HEK293 (cell line): ENCODE data around the gene HBP1.
"Not testable (repeated sequence)": the region's sequence is repeated elsewhere in the genome, so short reads cannot be mapped to it uniquely, and the experiment has no call there.

Experiments
- CTCF ChIA-PET: fragments of 350-600 bp; formaldehyde crosslinking; extraction: SDS; loops from one replicate; lab custom pipeline; 2021; ENCODE audit warnings: antibody characterized with exemption; lab: Yijun Ruan, JAX
- POLR2A ChIA-PET: fragments of 300-600 bp; formaldehyde crosslinking; extraction: SDS; loops from one replicate; lab custom pipeline; 2020; ENCODE audit warnings: antibody characterized with exemption, inconsistent platforms; lab: Yijun Ruan, JAX
- H3K27ac ChIP-seq: fragments of 200-500 bp; sonication (Bioruptor generic); 2 replicates; pipeline ENCODE4 v1.5.1; 2014; ENCODE audit warnings: low read depth, low read length, control low read depth, inconsistent platforms; ENCODE audit errors: extremely low read depth
- H3K36me3 ChIP-seq, 2 experiments: fragments of 200-500 bp in 1 of 2; sonication (Bioruptor generic) in 1 of 2; 1 replicate in 1 of 2; 2 replicates in 1 of 2; pipeline ENCODE4 v1.5.1; 2014 to 2017; ENCODE audit warnings: inconsistent platforms in 2 of 2, low read length in 2 of 2; ENCODE audit not compliant: control insufficient read depth in 2 of 2, insufficient read depth in 1 of 2
- H3K4me1 ChIP-seq: fragments of 200-500 bp; sonication (Bioruptor generic); 2 replicates; pipeline ENCODE4 v1.5.1; 2014; ENCODE audit warnings: mild to moderate bottlenecking, low read length, inconsistent platforms; ENCODE audit not compliant: control insufficient read depth, insufficient read depth
- H3K4me3 ChIP-seq: 2 replicates; pipeline ENCODE4 v1.5.1; 2011; ENCODE audit warnings: low read depth, mild to moderate bottlenecking, control low read depth, low read length, moderate library complexity
- H3K9me3 ChIP-seq: fragments of 200-500 bp; sonication (Bioruptor generic); 2 replicates; pipeline ENCODE4 v1.5.1; 2014; ENCODE audit warnings: low read depth, low read length, inconsistent platforms; ENCODE audit not compliant: control insufficient read depth, insufficient read depth
- BCL11B ChIP-seq: fragments of 450-650 bp; formaldehyde crosslinking; IDR thresholded peaks from 2 replicates; pipeline ENCODE4 v1.5.1; 2016; ENCODE audit warnings: low read depth, missing biosample characterization, missing genetic modification characterization
- GLIS1 ChIP-seq: fragments of 450-650 bp; formaldehyde crosslinking; IDR thresholded peaks from 2 replicates; pipeline ENCODE4 v1.5.1; 2016; ENCODE audit warnings: missing biosample characterization, missing genetic modification characterization
- HIC1 ChIP-seq: fragments of 450-650 bp; formaldehyde crosslinking; IDR thresholded peaks from 2 replicates; pipeline ENCODE4 v1.5.1; 2016; ENCODE audit warnings: missing biosample characterization, missing genetic modification characterization
- KLF1 ChIP-seq: fragments of 450-650 bp; formaldehyde crosslinking; IDR thresholded peaks from 2 replicates; pipeline ENCODE4 v1.5.1; 2016; ENCODE audit warnings: missing biosample characterization, missing genetic modification characterization
- KLF16 ChIP-seq: fragments of 450-650 bp; formaldehyde crosslinking; IDR thresholded peaks from 2 replicates; pipeline ENCODE4 v1.5.1; 2017; ENCODE audit warnings: missing biosample characterization, missing genetic modification characterization
- KLF9 ChIP-seq: fragments of 450-650 bp; formaldehyde crosslinking; IDR thresholded peaks from 2 replicates; pipeline ENCODE4 v1.5.1; 2016; ENCODE audit warnings: missing biosample characterization, missing genetic modification characterization, low read depth
- OSR2 ChIP-seq: fragments of 450-650 bp; formaldehyde crosslinking; IDR thresholded peaks from 2 replicates; pipeline ENCODE4 v1.5.1; 2016; ENCODE audit warnings: missing biosample characterization, missing genetic modification characterization
- PATZ1 ChIP-seq: fragments of 450-650 bp; formaldehyde crosslinking; IDR thresholded peaks from 2 replicates; pipeline ENCODE4 v1.5.1; 2016; ENCODE audit warnings: missing biosample characterization, missing genetic modification characterization
- TRIM28 ChIP-seq: IDR thresholded peaks from 2 replicates; pipeline ENCODE4 v1.6.1; 2011; ENCODE audit warnings: low read length, control low read depth, borderline replicate concordance
- ZFP41 ChIP-seq: fragments of 450-650 bp; formaldehyde crosslinking; IDR thresholded peaks from 2 replicates; pipeline ENCODE4 v1.5.1; 2016; ENCODE audit warnings: missing biosample characterization, missing genetic modification characterization, borderline replicate concordance
- ZFP69B ChIP-seq: fragments of 450-650 bp; formaldehyde crosslinking; IDR thresholded peaks from 2 replicates; pipeline ENCODE4 v1.5.1; 2016; ENCODE audit warnings: missing biosample characterization, missing genetic modification characterization
- ZNF112 ChIP-seq: fragments of 450-650 bp; formaldehyde crosslinking; IDR thresholded peaks from 2 replicates; pipeline ENCODE4 v1.5.0; 2017; ENCODE audit warnings: missing biosample characterization, missing genetic modification characterization
- ZNF157 ChIP-seq: fragments of 450-650 bp; formaldehyde crosslinking; IDR thresholded peaks from 2 replicates; pipeline ENCODE4 v1.5.1; 2016; ENCODE audit warnings: missing biosample characterization, missing genetic modification characterization
- ZNF175 ChIP-seq: fragments of 450-650 bp; formaldehyde crosslinking; IDR thresholded peaks from 2 replicates; pipeline ENCODE4 v1.5.1; 2016; ENCODE audit warnings: missing biosample characterization, missing genetic modification characterization
- ZNF248 ChIP-seq: fragments of 450-650 bp; formaldehyde crosslinking; IDR thresholded peaks from 2 replicates; pipeline ENCODE4 v1.5.1; 2017; ENCODE audit warnings: missing biosample characterization, missing genetic modification characterization
- ZNF529 ChIP-seq: fragments of 450-650 bp; formaldehyde crosslinking; IDR thresholded peaks from 2 replicates; pipeline ENCODE4 v1.5.1; 2017; ENCODE audit warnings: missing genetic modification characterization, missing biosample characterization; ENCODE audit not compliant: insufficient replicate concordance
- ZNF530 ChIP-seq: fragments of 450-650 bp; formaldehyde crosslinking; IDR thresholded peaks from 2 replicates; pipeline ENCODE4 v1.5.1; 2016; ENCODE audit warnings: low read depth, missing biosample characterization, missing genetic modification characterization
- ZNF544 ChIP-seq: fragments of 450-650 bp; formaldehyde crosslinking; IDR thresholded peaks from 2 replicates; pipeline ENCODE4 v1.5.0; 2017; ENCODE audit warnings: missing biosample characterization, missing genetic modification characterization
- ZNF580 ChIP-seq: fragments of 450-650 bp; formaldehyde crosslinking; IDR thresholded peaks from 2 replicates; pipeline ENCODE4 v1.5.1; 2016; ENCODE audit warnings: missing biosample characterization, missing genetic modification characterization
- ZNF629 ChIP-seq: fragments of 450-650 bp; formaldehyde crosslinking; IDR thresholded peaks from 2 replicates; pipeline ENCODE4 v1.5.1; 2017; ENCODE audit warnings: missing biosample characterization, missing genetic modification characterization

Gene HBP1

DNA sequence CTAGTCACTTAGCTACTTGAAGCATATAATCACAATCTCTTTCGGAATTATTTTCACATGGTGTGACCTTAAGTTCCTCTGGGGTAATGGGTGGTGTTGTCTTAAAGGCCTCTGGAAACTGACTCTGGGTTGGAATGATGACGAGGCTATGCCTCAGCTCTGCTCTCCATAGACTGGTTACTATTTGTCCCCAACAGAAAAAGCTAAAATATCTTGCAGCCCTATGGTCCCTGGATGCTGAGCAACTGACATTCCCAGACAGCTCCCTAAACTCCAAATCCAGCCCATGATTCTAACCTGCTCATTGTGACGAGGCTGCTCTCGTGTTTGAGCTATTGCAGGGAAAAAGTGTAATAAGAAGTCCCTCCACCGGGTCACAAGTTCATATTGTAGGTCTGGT, 51.6 kb downstream of the HBP1 start:
- POLR2A ChIA-PET, result interaction anchor here (0.7 kb wide), 1 partner anchor 1984 kb away, joined by 6 read pairs; no protein-coding TSS in a partner anchor
- Histone ChIP-seq H3K4me1 (no peaks in the 10 kb centered on the region), H3K9me3 (no peaks in the 10 kb centered on the region), H3K36me3 (no peaks in the 10 kb centered on the region; a peak in 1 of 3 replicates), H3K27ac (no peak overlapping the region), H3K4me3 (no peak overlapping the region)
- TF ChIP-seq ZFP41 (tag by site-specific recombination), result no peak
- TF ChIP-seq ZNF530 (tag by site-specific recombination), result no peak
- CTCF ChIA-PET, result no interaction called here

- H3K4me1 ChIP-seq, H3K27ac ChIP-seq, H3K4me3 ChIP-seq, H3K36me3 ChIP-seq, CTCF ChIA-PET, H3K9me3 ChIP-seq: not testable (repeated sequence)
- POLR2A ChIA-PET, result interaction anchor here (0.7 kb wide), 1 partner anchor 1984 kb away, joined by 6 read pairs; no protein-coding TSS in a partner anchor
Observed at GRCh38 chr7:107220806-107221205, 52.0 kb downstream of the HBP1 start.

DNA sequence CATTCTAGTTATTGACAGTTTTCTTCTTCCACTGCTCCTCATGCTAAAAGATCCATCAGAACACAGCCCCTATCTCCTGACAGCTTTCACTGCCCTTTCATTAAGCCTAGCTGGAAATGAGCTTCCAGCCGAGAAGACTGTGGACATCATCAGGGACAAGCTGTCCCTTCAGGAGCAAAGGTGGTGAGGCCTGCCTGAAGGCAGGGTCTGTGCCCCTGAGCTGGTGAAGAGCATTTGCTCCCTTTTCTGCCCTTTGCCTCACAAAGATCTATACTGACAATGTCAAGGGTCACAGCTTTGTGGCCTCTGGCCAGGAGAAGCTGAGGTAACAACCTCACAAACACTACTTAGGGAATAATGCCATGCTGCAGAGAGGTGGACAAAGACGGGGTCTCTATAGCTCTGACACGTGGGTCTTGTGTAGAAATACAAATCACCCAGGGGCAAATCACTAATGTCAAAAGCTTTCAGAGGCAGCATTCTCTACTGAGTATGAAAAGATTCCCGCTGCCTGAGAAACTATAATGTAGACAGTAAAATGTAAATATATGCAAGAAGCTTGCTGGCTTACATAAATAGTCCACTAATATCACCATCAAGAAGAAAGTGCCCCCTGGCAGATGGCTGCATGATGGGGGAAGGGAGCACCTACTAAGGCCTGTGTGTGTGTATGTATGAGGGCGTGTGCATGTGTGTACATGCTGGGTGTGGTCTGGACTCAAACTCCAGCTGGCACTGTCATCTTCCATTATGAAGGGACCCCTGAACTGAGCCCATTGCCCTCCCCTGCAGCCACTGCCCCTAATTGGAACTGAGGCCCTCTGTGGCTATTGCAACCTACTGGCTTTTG, 55.8 kb downstream of the HBP1 start:
- H3K9me3 ChIP-seq, result no peaks in the 10 kb centered on the region
- no peak overlapping the region for H3K27ac ChIP-seq
- CTCF ChIA-PET, result no interaction called here
- no peak for TF ChIP-seq ZNF530 (tag by site-specific recombination)
- TF ChIP-seq KLF1 (tag by site-specific recombination), result 0 out of 2 replicates have a peak, but pooled peaks have one; percentile 27
- TF ChIP-seq, all 188 proteins: peak for 1
- POLR2A ChIA-PET, result no interaction called here
- Histone ChIP-seq H3K4me1 (no peaks in the 10 kb centered on the region), H3K4me3 (no peak overlapping the region), H3K36me3 (no peaks in the 10 kb centered on the region; a peak in 1 of 3 replicates)

GRCh38 chr7:107228291-107228690, 59.5 kb downstream of the HBP1 start:
- ChIA-PET POLR2A (interaction anchor here (0.6 to 1.2 kb wide), 3 partner anchors 59 to 1299 kb away, joined by 3 to 5 read pairs (median 3); partner anchors contain the start of gene HBP1), CTCF (interaction anchor here (0.6 kb wide), 1 partner anchor 13 kb away, joined by 3 read pairs; no protein-coding TSS in a partner anchor)
- no peak overlapping the region for H3K27ac ChIP-seq
- no peaks in the 10 kb centered on the region for H3K4me1 ChIP-seq
- no peak overlapping the region for H3K4me3 ChIP-seq
- no peaks in the 10 kb centered on the region for H3K9me3 ChIP-seq
- no peaks in the 10 kb centered on the region; a peak in 1 of 3 replicates for H3K36me3 ChIP-seq
- TF ChIP-seq TRIM28 (no peak), ZNF248 (tag by site-specific recombination) (no peak), ZNF530 (tag by site-specific recombination) (no peak), ZNF544 (tag by site-specific recombination) (no peak), ZNF529 (tag by site-specific recombination) (no peak), ZNF580 (no peak), GLIS1 (no peak), KLF16 (no peak), PATZ1 (tag by site-specific recombination) (no peak), KLF9 (tag by site-specific recombination) (no peak), ZFP41 (tag by site-specific recombination) (no peak), OSR2 (tag by site-specific recombination) (no peak), BCL11B (tag by site-specific recombination) (no peak), ZNF157 (tag by site-specific recombination) (no peak), HIC1 (tag by site-specific recombination) (no peak), ZNF112 (no peak), ZNF629 (tag by site-specific recombination) (no peak), ZFP69B (tag by site-specific recombination) (no peak), ZNF175 (tag by site-specific recombination) (no peak)
